HepG2 (cell line): Measurements from ENCODE around the gene VPREB3. TPM values are rescaled to one million over a fixed set of nuclear protein-coding genes. Genes with fewer than 3 reads are reported as not detected.

Source experiments
- E2F5 ChIP-seq: sonication (generic); formaldehyde crosslinking; conservative IDR thresholded peaks from 2 replicates; pipeline ENCODE4 v1.4.0; 2020; ENCODE audit warnings: missing genetic modification reagents
- HNF4G ChIP-seq, 2 experiments: sonication (generic) in 1 of 2; formaldehyde crosslinking in 1 of 2; IDR thresholded peaks; 2 replicates each; pipeline versions ENCODE4 v1.4.0 to v1.6.1; 2011 to 2020; ENCODE audit warnings: borderline replicate concordance in 2 of 2, low read depth in 2 of 2, mild to moderate bottlenecking in 2 of 2, low read length in 1 of 2, missing genetic modification reagents in 1 of 2, moderate library complexity in 1 of 2
- HNRNPH1 ChIP-seq: fragments of 200-400 bp; formaldehyde crosslinking; optimal IDR thresholded peaks from 2 replicates; pipeline ENCODE3; 2017; ENCODE audit warnings: mild to moderate bottlenecking, low read depth, low read length
- HNRNPUL1 ChIP-seq: fragments of 200-400 bp; formaldehyde crosslinking; IDR thresholded peaks from 2 replicates; pipeline ENCODE4 v1.6.1; 2017; ENCODE audit warnings: low read depth, mild to moderate bottlenecking, low read length, moderate library complexity
- KMT2B ChIP-seq: IDR thresholded peaks from 2 replicates; pipeline ENCODE4 v1.6.1; 2016; ENCODE audit warnings: missing genetic modification reagents, missing compliant biosample characterization
- MLX ChIP-seq: IDR thresholded peaks from 2 replicates; pipeline ENCODE4 v1.6.1; 2016
- NONO ChIP-seq, 2 experiments: fragments of 450-650 bp in 1 of 2; sonication (generic) in 1 of 2; formaldehyde crosslinking in 1 of 2; IDR thresholded peaks in 1 of 2; conservative IDR thresholded peaks in 1 of 2; 2 replicates each; pipeline versions ENCODE4 v1.6.1 to v1.8.0; 2017 to 2022; ENCODE audit warnings: mild to moderate bottlenecking in 1 of 2, missing genetic modification reagents in 1 of 2, moderate library complexity in 1 of 2
- NR1H2 ChIP-seq: sonication (generic); formaldehyde crosslinking; IDR thresholded peaks from 2 replicates; pipeline ENCODE4 v1.8.1; 2022; ENCODE audit warnings: low read depth, missing genetic modification reagents, borderline replicate concordance
- PHF5A ChIP-seq: IDR thresholded peaks from one replicate; pipeline ENCODE4 v1.6.1; 2018; ENCODE audit warnings: low read depth, missing genetic modification reagents; ENCODE audit not compliant: unreplicated experiment
- POLR2AphosphoS5 ChIP-seq: IDR thresholded peaks from 2 replicates; pipeline ENCODE4 v1.6.1; 2012; ENCODE audit warnings: low read depth, low read length
- RXRA ChIP-seq: sonication (generic); formaldehyde crosslinking; IDR thresholded peaks from 2 replicates; pipeline ENCODE4 v1.5.1; 2020; ENCODE audit warnings: missing genetic modification reagents
- SMAD9 ChIP-seq: sonication (generic); formaldehyde crosslinking; IDR thresholded peaks from 2 replicates; pipeline ENCODE4 v1.5.1; 2020; ENCODE audit warnings: mild to moderate bottlenecking, missing genetic modification reagents
- SNAPC2 ChIP-seq: sonication (generic); formaldehyde crosslinking; IDR thresholded peaks from 2 replicates; pipeline ENCODE4 v1.8.1; 2022; ENCODE audit warnings: mild to moderate bottlenecking, missing genetic modification reagents
- ZFYVE20 ChIP-seq: sonication (generic); formaldehyde crosslinking; IDR thresholded peaks from 2 replicates; pipeline ENCODE4 v1.8.0; 2023; ENCODE audit warnings: low read depth, mild to moderate bottlenecking, moderate library complexity, missing genetic modification reagents, borderline replicate concordance
- ZNF318 ChIP-seq: sonication (generic); formaldehyde crosslinking; IDR thresholded peaks from 2 replicates; pipeline ENCODE4 v1.4.0; 2020; ENCODE audit warnings: mild to moderate bottlenecking, missing genetic modification reagents
- ZNF335 ChIP-seq: sonication (generic); formaldehyde crosslinking; IDR thresholded peaks from 2 replicates; pipeline ENCODE4 v1.4.0; 2020; ENCODE audit warnings: missing genetic modification reagents
- polyA plus RNA-seq, 8 experiments: library from polyadenylated mRNA; depleted of rRNA in 3 of 8; stranded (reverse) in 7 of 8; unstranded in 1 of 8; fragments of >200 nt; fragmentation: Illumina TruSeq in 4 of 8; extraction: Trizol in 4 of 8; gene quantifications; 2 replicates each; pipeline versions ENCODE4 v1.2.1 to v1.2.3, GENCODE V29; 2011 to 2016; ENCODE audit warnings: low read depth in 4 of 8, missing spikeins in 1 of 8, mixed read lengths in 1 of 8; ENCODE audit not compliant: insufficient read depth in 1 of 8
- total RNA-seq, 5 experiments: library from RNA; depleted of rRNA; stranded (reverse); fragments of >200 nt; fragmentation: Illumina TruSeq; extraction: Trizol; gene quantifications; 2 replicates each; pipeline ENCODE4 v1.2.3, GENCODE V29; 2016; ENCODE audit warnings: low read depth in 1 of 5

The VPREB3 gene
- total and polyA plus RNA-seq, 2 of the 13 experiments (the other 11 are each of a cell fraction or from before 2014, with no cell fraction given) = 0.22 TPM; not detected in 1

GRCh38 chr22:23774114-23774921 is 20.1 kb upstream of the VPREB3 start (continued):
- TF ChIP-seq ZNF335 (CRISPR knock-in tag) (0 out of 2 replicates have a peak, but pooled peaks have one; percentile 22), HNRNPH1 (no peak), RXRA (CRISPR knock-in tag) (peak; percentile 99), SNAPC2 (CRISPR knock-in tag) (peak; percentile 69; the same call in 1 of the 2 replicates), ZNF318 (CRISPR knock-in tag) (peak; percentile 64; the same call in 1 of the 2 replicates), MLX (CRISPR knock-in tag) (peak; percentile 98), HNF4G (IDR thresholded peaks at IDR 0.05; ENCODE audit: borderline replicate concordance, low read depth, low read length) (peak; percentile 73), HNF4G (CRISPR knock-in tag; IDR thresholded peaks at IDR 0.05; ENCODE audit: borderline replicate concordance, low read depth) (peak; percentile 44; the same call in 1 of the 2 replicates), HNRNPUL1 (no peak), NONO (IDR thresholded peaks at IDR 0.05) (no peak), NONO (CRISPR knock-in tag; conservative IDR thresholded peaks at IDR 0.05) (peak; percentile 94), SMAD9 (no peak), PHF5A (CRISPR knock-in tag) (no peak), E2F5 (CRISPR knock-in tag) (no peak), KMT2B (CRISPR knock-in tag) (no peak), NR1H2 (CRISPR knock-in tag) (no peak), ZFYVE20 (CRISPR knock-in tag) (no peak), POLR2AphosphoS5 (peak; percentile 61)
